SJCRH30 (cell line): ENCODE results near the gene MFN2. TPM values are rescaled to one million over a fixed set of nuclear protein-coding genes. Genes with fewer than 3 reads are reported as not detected.
"Not testable (repeated sequence)": the region's sequence is repeated elsewhere in the genome, so short reads cannot be mapped to it uniquely, and the experiment has no call there.

Source experiments
- DNase-seq, 2 experiments: peaks; one replicate each; pipeline ENCODE4 v3.0.0-alpha.2; 2015 to 2020
- H3K27ac ChIP-seq: fragments of 250-450 bp; sonication (Bioruptor Pico); 2 replicates; pipeline ENCODE4 v1.5.1; 2020; ENCODE audit warnings: mild to moderate bottlenecking, moderate library complexity
- H3K27me3 ChIP-seq: fragments of 250-450 bp; sonication (Bioruptor Pico); 2 replicates; pipeline ENCODE4 v1.5.1; 2020; ENCODE audit warnings: mild to moderate bottlenecking, moderate library complexity
- H3K36me3 ChIP-seq: fragments of 250-450 bp; sonication (Bioruptor Pico); 2 replicates; pipeline ENCODE4 v1.5.1; 2020; ENCODE audit warnings: mild to moderate bottlenecking, moderate library complexity
- H3K4me1 ChIP-seq: fragments of 250-450 bp; sonication (Bioruptor Pico); 2 replicates; pipeline ENCODE4 v1.5.1; 2020; ENCODE audit warnings: mild to moderate bottlenecking, moderate library complexity
- H3K4me3 ChIP-seq: fragments of 250-450 bp; sonication (Bioruptor Pico); 2 replicates; pipeline ENCODE4 v1.5.1; 2020; ENCODE audit warnings: mild to moderate bottlenecking, moderate library complexity
- H3K9me3 ChIP-seq: fragments of 250-450 bp; sonication (Bioruptor Pico); replicated peaks from 2 replicates; pipeline ENCODE4 v1.5.1; 2020; ENCODE audit warnings: mild to moderate bottlenecking, moderate library complexity
- total RNA-seq: library from RNA; depleted of rRNA; stranded (reverse); fragments of >200 nt; shearing (Covaris generic); gene quantifications from 2 replicates; pipeline ENCODE4 v1.2.3, GENCODE V29; 2014

The MFN2 gene
- total RNA-seq, 1 experiment from 2014 or later, result 94.0 TPM

GRCh38 chr1:12015499-12015898 is 35.3 kb downstream of the MFN2 start:
- no peaks in the 10 kb centered on the region for H3K27me3 ChIP-seq
- DNase-seq, result no peak

GRCh38 chr1:12016182-12016581 is 35.9 kb downstream of the MFN2 start:
- no peaks in the 10 kb centered on the region for H3K27me3 ChIP-seq
- peaks cover 18% of the 10 kb centered on the region for H3K4me1 ChIP-seq
- H3K36me3 ChIP-seq, result peaks cover 1% of the 10 kb centered on the region
- H3K27ac ChIP-seq, result no peak overlapping the region
- no peaks in the 10 kb centered on the region for H3K9me3 ChIP-seq
- no peak overlapping the region for H3K4me3 ChIP-seq
- DNase-seq, result no peak

More at GRCh38 chr1:12015499-12015898, 35.3 kb downstream of the MFN2 start:
- peaks cover 18% of the 10 kb centered on the region for H3K4me1 ChIP-seq
- H3K27ac ChIP-seq, result no peak overlapping the region
- no peaks in the 10 kb centered on the region for H3K9me3 ChIP-seq
- H3K4me3 ChIP-seq, result no peak overlapping the region
- H3K36me3 ChIP-seq, result peaks cover 4% of the 10 kb centered on the region

GRCh38 chr1:12019858-12020509 is 39.7 kb downstream of the MFN2 start:
- peak in 1 of 2 experiments; percentile 36 for DNase-seq
- Histone ChIP-seq H3K36me3 (peaks cover 17% of the 10 kb centered on the region), H3K27ac (peak overlapping the region; percentile 48)

GRCh38 chr1:12021616-12022015 is 41.4 kb downstream of the MFN2 start:
- Histone ChIP-seq H3K27ac (no peak overlapping the region), H3K4me1 (no peaks in the 10 kb centered on the region), H3K9me3 (no peaks in the 10 kb centered on the region), H3K36me3 (peaks cover 21% of the 10 kb centered on the region), H3K27me3 (no peaks in the 10 kb centered on the region), H3K4me3 (no peak overlapping the region)
- DNase-seq, result no peak

More at GRCh38 chr1:12019858-12020509, 39.7 kb downstream of the MFN2 start:
- Histone ChIP-seq H3K4me1 (no peaks in the 10 kb centered on the region), H3K27me3 (no peaks in the 10 kb centered on the region), H3K4me3 (peak overlapping the region; percentile 83), H3K9me3 (no peaks in the 10 kb centered on the region)

GRCh38 chr1:12022036-12022435 is 41.8 kb downstream of the MFN2 start:
- Histone ChIP-seq H3K36me3 (peaks cover 21% of the 10 kb centered on the region), H3K27ac (no peak overlapping the region), H3K4me3 (no peak overlapping the region), H3K27me3 (no peaks in the 10 kb centered on the region), H3K4me1 (no peaks in the 10 kb centered on the region), H3K9me3 (no peaks in the 10 kb centered on the region)
- DNase-seq, result no peak

GRCh38 chr1:12026586-12026985 is 46.3 kb downstream of the MFN2 start:
- H3K27ac ChIP-seq, result no peak overlapping the region
- no peaks in the 10 kb centered on the region for H3K27me3 ChIP-seq
- peaks cover 25% of the 10 kb centered on the region for H3K36me3 ChIP-seq
- H3K4me1 ChIP-seq, result no peaks in the 10 kb centered on the region
- H3K9me3 ChIP-seq, result no peaks in the 10 kb centered on the region
- H3K4me3 ChIP-seq, result no peak overlapping the region
- no peak for DNase-seq

- Histone ChIP-seq H3K4me1 (no peaks in the 10 kb centered on the region), H3K27ac (no peak overlapping the region), H3K4me3 (no peak overlapping the region), H3K36me3 (peaks cover 17% of the 10 kb centered on the region), H3K27me3 (no peaks in the 10 kb centered on the region), H3K9me3 (no peaks in the 10 kb centered on the region)
- DNase-seq, result no peak
Observed at GRCh38 chr1:12028248-12028647, 48.0 kb downstream of the MFN2 start.

- Histone ChIP-seq H3K27me3 (no peaks in the 10 kb centered on the region), H3K4me3 (no peak overlapping the region), H3K9me3 (no peaks in the 10 kb centered on the region), H3K27ac (no peak overlapping the region), H3K36me3 (peaks cover 14% of the 10 kb centered on the region), H3K4me1 (no peaks in the 10 kb centered on the region)
- DNase-seq, result no peak
Observed at GRCh38 chr1:12028957-12029511, 48.8 kb downstream of the MFN2 start.

- Histone ChIP-seq H3K9me3 (no peaks in the 10 kb centered on the region), H3K36me3 (peaks cover 8% of the 10 kb centered on the region; the same call in 1 of the 2 replicates), H3K4me1 (no peaks in the 10 kb centered on the region), H3K27me3 (no peaks in the 10 kb centered on the region), H3K4me3 (no peak overlapping the region), H3K27ac (no peak overlapping the region)
- DNase-seq, result no peak
Observed at GRCh38 chr1:12029720-12030339, 49.6 kb downstream of the MFN2 start.

- H3K27me3 ChIP-seq, result no peaks in the 10 kb centered on the region
- H3K4me1 ChIP-seq, result no peaks in the 10 kb centered on the region
- no peak overlapping the region for H3K27ac ChIP-seq
- peaks cover 4% of the 10 kb centered on the region; the same call in 1 of the 2 replicates for H3K36me3 ChIP-seq
- no peak overlapping the region for H3K4me3 ChIP-seq
- peak; percentile 55 to 57 for DNase-seq
- H3K9me3 ChIP-seq, result no peaks in the 10 kb centered on the region
Observed at GRCh38 chr1:12031039-12031980, 51.1 kb downstream of the MFN2 start.

GRCh38 chr1:12032161-12032621 is 51.9 kb downstream of the MFN2 start:
- DNase-seq, result no peak
- H3K4me1 ChIP-seq, result no peaks in the 10 kb centered on the region
- 0 out of 2 replicates have a peak, but pooled peaks cover 4% of the 10 kb centered on the region for H3K36me3 ChIP-seq
- no peaks in the 10 kb centered on the region for H3K9me3 ChIP-seq
- no peak overlapping the region for H3K4me3 ChIP-seq
- no peaks in the 10 kb centered on the region for H3K27me3 ChIP-seq
- H3K27ac ChIP-seq, result no peak overlapping the region

GRCh38 chr1:12033441-12033840 is 53.2 kb downstream of the MFN2 start:
- not testable (repeated sequence) for H3K36me3 ChIP-seq, H3K4me3 ChIP-seq, H3K27me3 ChIP-seq, DNase-seq, H3K27ac ChIP-seq, H3K4me1 ChIP-seq, H3K9me3 ChIP-seq

- Histone ChIP-seq H3K27me3 (no peaks in the 10 kb centered on the region), H3K9me3 (no peaks in the 10 kb centered on the region), H3K27ac (no peak overlapping the region), H3K4me1 (no peaks in the 10 kb centered on the region), H3K36me3 (0 out of 2 replicates have a peak, but pooled peaks cover 4% of the 10 kb centered on the region), H3K4me3 (no peak overlapping the region)
- no peak for DNase-seq
Observed at GRCh38 chr1:12034381-12034801, 54.1 kb downstream of the MFN2 start.

GRCh38 chr1:12035312-12035711 is 55.1 kb downstream of the MFN2 start:
- H3K27me3 ChIP-seq, result peaks cover under 1% of the 10 kb centered on the region; the same call in 1 of the 2 replicates
- no peak overlapping the region for H3K27ac ChIP-seq
- H3K4me3 ChIP-seq, result no peak overlapping the region
- no peak for DNase-seq
- H3K36me3 ChIP-seq, result no peaks in the 10 kb centered on the region
- H3K4me1 ChIP-seq, result peaks cover under 1% of the 10 kb centered on the region
- no peaks in the 10 kb centered on the region for H3K9me3 ChIP-seq
